Uterus (tissue), 2 donors: ENCODE measurements around the gene SGCA.

ENCODE experiments used
- POLR2A ChIP-seq, 2 donors: fragments of 450-650 bp; IDR thresholded peaks; one replicate each; pipeline ENCODE4 v1.6.1; 2016; ENCODE audit warnings: antibody characterized with exemption in 2 of 2, mild to moderate bottlenecking in 1 of 2, moderate library complexity in 1 of 2
- TF ChIP-seq, protein P1 (sequence below), 4 experiments: fragments of 200-600 bp in 2 of 4; fragments of 450-650 bp in 2 of 4; sonication (generic) in 2 of 4; IDR thresholded peaks; one replicate each; pipeline ENCODE4 v1.5.1; 2016 to 2019; ENCODE audit warnings: antibody characterized with exemption in 4 of 4, mild to moderate bottlenecking in 2 of 4, moderate library complexity in 1 of 4

DNA sequence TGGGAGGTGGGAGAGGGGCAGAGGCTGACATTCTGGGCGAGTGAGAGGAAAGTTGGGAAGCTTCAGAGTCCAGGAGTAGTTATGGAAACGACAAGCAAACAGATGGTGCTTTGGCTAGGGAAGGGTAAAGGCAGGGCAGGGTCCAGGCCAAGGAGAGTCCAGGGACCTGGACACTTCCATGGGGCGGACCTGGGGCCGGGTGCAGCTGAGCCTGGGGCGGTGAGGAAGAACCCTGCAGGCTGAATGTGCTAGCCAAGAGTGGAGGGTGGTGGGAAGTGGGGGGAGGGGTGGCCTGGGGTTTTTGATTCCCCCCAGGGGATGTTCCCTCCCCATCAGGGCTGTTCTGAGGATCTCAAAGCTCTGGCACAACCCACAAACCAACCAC lies 18.0 kb upstream of the SGCA start:
- TF ChIP-seq, protein P1, sequence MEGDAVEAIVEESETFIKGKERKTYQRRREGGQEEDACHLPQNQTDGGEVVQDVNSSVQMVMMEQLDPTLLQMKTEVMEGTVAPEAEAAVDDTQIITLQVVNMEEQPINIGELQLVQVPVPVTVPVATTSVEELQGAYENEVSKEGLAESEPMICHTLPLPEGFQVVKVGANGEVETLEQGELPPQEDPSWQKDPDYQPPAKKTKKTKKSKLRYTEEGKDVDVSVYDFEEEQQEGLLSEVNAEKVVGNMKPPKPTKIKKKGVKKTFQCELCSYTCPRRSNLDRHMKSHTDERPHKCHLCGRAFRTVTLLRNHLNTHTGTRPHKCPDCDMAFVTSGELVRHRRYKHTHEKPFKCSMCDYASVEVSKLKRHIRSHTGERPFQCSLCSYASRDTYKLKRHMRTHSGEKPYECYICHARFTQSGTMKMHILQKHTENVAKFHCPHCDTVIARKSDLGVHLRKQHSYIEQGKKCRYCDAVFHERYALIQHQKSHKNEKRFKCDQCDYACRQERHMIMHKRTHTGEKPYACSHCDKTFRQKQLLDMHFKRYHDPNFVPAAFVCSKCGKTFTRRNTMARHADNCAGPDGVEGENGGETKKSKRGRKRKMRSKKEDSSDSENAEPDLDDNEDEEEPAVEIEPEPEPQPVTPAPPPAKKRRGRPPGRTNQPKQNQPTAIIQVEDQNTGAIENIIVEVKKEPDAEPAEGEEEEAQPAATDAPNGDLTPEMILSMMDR (IDR thresholded peaks at IDR 0.05): no peak
- TF ChIP-seq POLR2A (IDR thresholded peaks at IDR 0.05): no peak
